Upper lobe of left lung (tissue), 4 donors: ENCODE measurements around the gene GLDN.

Experiments used
- POLR2A ChIP-seq, 4 donors: fragments of 450-650 bp; IDR thresholded peaks; one replicate each; pipeline ENCODE4 v1.5.1; 2016 to 2017; ENCODE audit warnings: antibody characterized with exemption in 4 of 4, mild to moderate bottlenecking in 2 of 4
- TF ChIP-seq, protein P1 (sequence below), 6 experiments: fragments of 450-650 bp in 4 of 6; fragments of 200-600 bp in 2 of 6; sonication (generic) in 2 of 6; IDR thresholded peaks; one replicate each; pipeline ENCODE4 v1.5.1; 2016 to 2019; ENCODE audit warnings: antibody characterized with exemption in 6 of 6

DNA sequence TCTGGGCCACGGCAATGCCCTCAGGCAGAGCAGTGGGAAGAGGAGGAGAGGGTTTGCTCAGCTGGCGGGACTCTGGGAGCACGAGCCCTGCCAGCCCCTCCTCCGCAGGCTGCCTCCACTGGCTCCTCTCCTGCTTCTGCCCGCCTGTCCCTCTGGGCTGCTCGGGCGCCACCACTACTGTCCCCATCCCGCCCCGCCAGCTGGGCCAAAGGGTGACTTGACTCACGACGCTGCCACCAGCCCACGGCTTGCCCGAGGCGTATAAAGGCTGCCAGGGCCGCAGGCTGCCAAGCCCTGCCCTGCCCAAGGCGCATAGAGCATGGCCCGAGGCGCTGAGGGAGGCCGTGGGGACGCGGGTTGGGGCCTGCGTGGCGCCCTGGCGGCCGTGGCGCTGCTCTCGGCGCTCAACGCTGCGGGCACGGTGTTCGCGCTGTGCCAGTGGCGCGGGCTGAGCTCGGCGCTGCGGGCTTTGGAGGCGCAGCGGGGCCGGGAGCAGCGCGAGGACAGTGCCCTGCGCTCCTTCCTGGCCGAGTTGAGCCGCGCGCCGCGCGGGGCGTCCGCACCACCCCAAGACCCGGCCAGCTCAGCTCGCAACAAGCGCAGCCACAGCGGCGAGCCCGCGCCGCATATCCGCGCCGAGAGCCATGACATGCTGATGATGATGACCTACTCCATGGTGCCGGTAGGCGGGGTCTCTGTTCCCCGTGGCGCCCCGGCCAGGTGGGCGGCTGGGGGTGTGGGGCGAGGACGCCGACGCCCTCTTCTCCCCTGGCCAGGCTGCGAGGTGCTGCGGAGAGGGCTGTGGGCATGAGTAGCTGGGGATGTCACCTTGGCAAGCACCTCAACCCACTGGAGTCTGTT is at the start of gene GLDN:
- TF ChIP-seq, protein P1, sequence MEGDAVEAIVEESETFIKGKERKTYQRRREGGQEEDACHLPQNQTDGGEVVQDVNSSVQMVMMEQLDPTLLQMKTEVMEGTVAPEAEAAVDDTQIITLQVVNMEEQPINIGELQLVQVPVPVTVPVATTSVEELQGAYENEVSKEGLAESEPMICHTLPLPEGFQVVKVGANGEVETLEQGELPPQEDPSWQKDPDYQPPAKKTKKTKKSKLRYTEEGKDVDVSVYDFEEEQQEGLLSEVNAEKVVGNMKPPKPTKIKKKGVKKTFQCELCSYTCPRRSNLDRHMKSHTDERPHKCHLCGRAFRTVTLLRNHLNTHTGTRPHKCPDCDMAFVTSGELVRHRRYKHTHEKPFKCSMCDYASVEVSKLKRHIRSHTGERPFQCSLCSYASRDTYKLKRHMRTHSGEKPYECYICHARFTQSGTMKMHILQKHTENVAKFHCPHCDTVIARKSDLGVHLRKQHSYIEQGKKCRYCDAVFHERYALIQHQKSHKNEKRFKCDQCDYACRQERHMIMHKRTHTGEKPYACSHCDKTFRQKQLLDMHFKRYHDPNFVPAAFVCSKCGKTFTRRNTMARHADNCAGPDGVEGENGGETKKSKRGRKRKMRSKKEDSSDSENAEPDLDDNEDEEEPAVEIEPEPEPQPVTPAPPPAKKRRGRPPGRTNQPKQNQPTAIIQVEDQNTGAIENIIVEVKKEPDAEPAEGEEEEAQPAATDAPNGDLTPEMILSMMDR (IDR thresholded peaks at IDR 0.05): peak in 1 of 6 experiments; percentile 7
- peak in 1 of 4 donors; percentile 65 for TF ChIP-seq POLR2A (IDR thresholded peaks at IDR 0.05)
